Measurements from ENCODE around the gene CNGB1.
A peak's percentile ranks its signal among the peaks of the same experiment; 100 is the strongest.

Gene CNGB1

GRCh38 chr16:57867000-57867561 lies 103.8 kb downstream of the CNGB1 start:
- H3K4me3 ChIP-seq (ENCODE audit: low read length) = no peak overlapping the region

GRCh38 chr16:57866529-57866918 lies 104.4 kb downstream of the CNGB1 start:
- no peak overlapping the region for H3K4me3 ChIP-seq (ENCODE audit: low read length)
- TF ChIP-seq CTCF (conservative IDR thresholded peaks at IDR 0.05; ENCODE audit: low read depth, low read length) = no peak
- DNase-seq (ENCODE audit: low read depth) = no peak

More at GRCh38 chr16:57867000-57867561, 103.8 kb downstream of the CNGB1 start:
- DNase-seq (ENCODE audit: low read depth) = no peak
- TF ChIP-seq CTCF (conservative IDR thresholded peaks at IDR 0.05; ENCODE audit: low read depth, low read length) = no peak

- DNase-seq (ENCODE audit: low read depth) = no peak
- no peak for TF ChIP-seq CTCF (conservative IDR thresholded peaks at IDR 0.05; ENCODE audit: low read depth, low read length)
- H3K4me3 ChIP-seq (ENCODE audit: low read length) = no peak overlapping the region
Observed at GRCh38 chr16:57865746-57866528, 105.0 kb downstream of the CNGB1 start.

GRCh38 chr16:57863434-57864160 lies 107.3 kb downstream of the CNGB1 start:
- peak; percentile 73 for TF ChIP-seq CTCF (conservative IDR thresholded peaks at IDR 0.05; ENCODE audit: low read depth, low read length)
- peak; percentile 38 for DNase-seq (ENCODE audit: low read depth)

GRCh38 chr16:57862698-57863433 lies 108.1 kb downstream of the CNGB1 start:
- DNase-seq (ENCODE audit: low read depth) = no peak
- TF ChIP-seq CTCF (conservative IDR thresholded peaks at IDR 0.05; ENCODE audit: low read depth, low read length) = no peak
- H3K4me3 ChIP-seq (ENCODE audit: low read length) = no peak overlapping the region

More at GRCh38 chr16:57863434-57864160, 107.3 kb downstream of the CNGB1 start:
- no peak overlapping the region for H3K4me3 ChIP-seq (ENCODE audit: low read length)

- peak; percentile 57 for TF ChIP-seq CTCF (conservative IDR thresholded peaks at IDR 0.05; ENCODE audit: low read depth, low read length)
- no peak overlapping the region for H3K4me3 ChIP-seq (ENCODE audit: low read length)
- DNase-seq (ENCODE audit: low read depth) = no peak
Observed at GRCh38 chr16:57859331-57859730, 111.6 kb downstream of the CNGB1 start.

Measured in retinal pigment epithelial cell (primary cell).